Esophagus squamous epithelium (tissue), 4 donors: ENCODE results near the gene EHF.

Experiments used
- POLR2A ChIP-seq, 4 donors: fragments of 450-650 bp; IDR thresholded peaks; one replicate each; pipeline ENCODE4 v1.6.1; 2017; ENCODE audit warnings: antibody characterized with exemption in 4 of 4, mild to moderate bottlenecking in 4 of 4, moderate library complexity in 3 of 4
- TF ChIP-seq, protein P1 (sequence below), 6 experiments: fragments of 450-650 bp in 4 of 6; fragments of 200-600 bp in 2 of 6; sonication (generic) in 2 of 6; IDR thresholded peaks; one replicate each; pipeline ENCODE4 v1.5.1; 2016 to 2019; ENCODE audit warnings: antibody characterized with exemption in 6 of 6, mild to moderate bottlenecking in 4 of 6, moderate library complexity in 4 of 6

GRCh38 chr11:34586488-34587281, 34.2 kb upstream of the EHF start:
- TF ChIP-seq, protein P1, sequence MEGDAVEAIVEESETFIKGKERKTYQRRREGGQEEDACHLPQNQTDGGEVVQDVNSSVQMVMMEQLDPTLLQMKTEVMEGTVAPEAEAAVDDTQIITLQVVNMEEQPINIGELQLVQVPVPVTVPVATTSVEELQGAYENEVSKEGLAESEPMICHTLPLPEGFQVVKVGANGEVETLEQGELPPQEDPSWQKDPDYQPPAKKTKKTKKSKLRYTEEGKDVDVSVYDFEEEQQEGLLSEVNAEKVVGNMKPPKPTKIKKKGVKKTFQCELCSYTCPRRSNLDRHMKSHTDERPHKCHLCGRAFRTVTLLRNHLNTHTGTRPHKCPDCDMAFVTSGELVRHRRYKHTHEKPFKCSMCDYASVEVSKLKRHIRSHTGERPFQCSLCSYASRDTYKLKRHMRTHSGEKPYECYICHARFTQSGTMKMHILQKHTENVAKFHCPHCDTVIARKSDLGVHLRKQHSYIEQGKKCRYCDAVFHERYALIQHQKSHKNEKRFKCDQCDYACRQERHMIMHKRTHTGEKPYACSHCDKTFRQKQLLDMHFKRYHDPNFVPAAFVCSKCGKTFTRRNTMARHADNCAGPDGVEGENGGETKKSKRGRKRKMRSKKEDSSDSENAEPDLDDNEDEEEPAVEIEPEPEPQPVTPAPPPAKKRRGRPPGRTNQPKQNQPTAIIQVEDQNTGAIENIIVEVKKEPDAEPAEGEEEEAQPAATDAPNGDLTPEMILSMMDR (IDR thresholded peaks at IDR 0.05) = no peak
- no peak for TF ChIP-seq POLR2A (IDR thresholded peaks at IDR 0.05)
